ENCODE results near the gene PIP5K1C. TPM values are rescaled to one million over a fixed set of nuclear protein-coding genes. Genes with fewer than 3 reads are reported as not detected.
A peak's percentile ranks its signal among the peaks of the same experiment; 100 is the strongest.

PIP5K1C gene
- total and polyA plus RNA-seq, 9 donors = 6.0 to 41.7 (median 30.8) TPM

- H3K4me1 ChIP-seq (ENCODE audit: insufficient read depth) = peaks cover 4% of the 10 kb centered on the region
- H3K4me3 ChIP-seq = no peak overlapping the region
- intact Hi-C loops (cut with DNase I) = no loop called here
- no peaks in the 10 kb centered on the region for H3K36me3 ChIP-seq
- WGBS, 3 donors = 80 to 84% (median 81%) methylated on average over 19 to 23 of the region's 23 CpGs
- H3K9me3 ChIP-seq = no peaks in the 10 kb centered on the region
- TF ChIP-seq POLR2A (IDR thresholded peaks at IDR 0.05) (no peak), EP300 (IDR thresholded peaks at IDR 0.05) (no peak), CTCF (IDR thresholded peaks at IDR 0.05) (no peak)
- H3K27ac ChIP-seq = no peak overlapping the region
- no peaks in the 10 kb centered on the region for H3K27me3 ChIP-seq
- DNase-seq = no peak
Measured at GRCh38 chr19:3684054-3684816, 16.0 kb downstream of the PIP5K1C start.

GRCh38 chr19:3683405-3684053 lies 16.7 kb downstream of the PIP5K1C start:
- no peaks in the 10 kb centered on the region for H3K36me3 ChIP-seq
- no peak overlapping the region for H3K27ac ChIP-seq
- DNase-seq = peak in 2 of 5 donors; percentile 41 to 42
- H3K4me3 ChIP-seq = no peak overlapping the region
- TF ChIP-seq POLR2A (IDR thresholded peaks at IDR 0.05) (no peak), CTCF (IDR thresholded peaks at IDR 0.05) (no peak), EP300 (IDR thresholded peaks at IDR 0.05) (no peak)
- WGBS, 3 donors = 58 to 63% (median 61%) methylated on average over 20 to 26 of the region's 26 CpGs
- intact Hi-C loops (cut with DNase I) = no loop called here
- H3K9me3 ChIP-seq = no peaks in the 10 kb centered on the region
- H3K27me3 ChIP-seq = no peaks in the 10 kb centered on the region
- peaks cover 4% of the 10 kb centered on the region for H3K4me1 ChIP-seq (ENCODE audit: insufficient read depth)

GRCh38 chr19:3682741-3683404 lies 17.4 kb downstream of the PIP5K1C start:
- H3K9me3 ChIP-seq = no peaks in the 10 kb centered on the region
- 65 to 73% (median 68%) methylated on average over 17 of the region's 17 CpGs for WGBS, 3 donors
- intact Hi-C loops (cut with DNase I) = no loop called here
- H3K27me3 ChIP-seq = no peaks in the 10 kb centered on the region
- TF ChIP-seq EP300 (IDR thresholded peaks at IDR 0.05) = no peak
- TF ChIP-seq CTCF (IDR thresholded peaks at IDR 0.05) = no peak
- TF ChIP-seq POLR2A (IDR thresholded peaks at IDR 0.05) = no peak
- no peak overlapping the region for H3K4me3 ChIP-seq
- H3K4me1 ChIP-seq (ENCODE audit: insufficient read depth) = peaks cover 4% of the 10 kb centered on the region
- H3K27ac ChIP-seq = no peak overlapping the region
- peak in 2 of 5 donors; percentile 57 for DNase-seq
- no peaks in the 10 kb centered on the region for H3K36me3 ChIP-seq

- Histone ChIP-seq H3K27me3 (no peaks in the 10 kb centered on the region), H3K4me1 (ENCODE audit: insufficient read depth) (peaks cover 4% of the 10 kb centered on the region), H3K27ac (no peak overlapping the region), H3K36me3 (no peaks in the 10 kb centered on the region), H3K4me3 (no peak overlapping the region), H3K9me3 (no peaks in the 10 kb centered on the region)
- TF ChIP-seq CTCF (IDR thresholded peaks at IDR 0.05) (no peak), EP300 (IDR thresholded peaks at IDR 0.05) (no peak), POLR2A (IDR thresholded peaks at IDR 0.05) (no peak)
- 96 to 98% (median 97%) methylated on average over 10 of the region's 10 CpGs for WGBS, 3 donors
- intact Hi-C loops (cut with DNase I) = no loop called here
- no peak for DNase-seq
Measured at GRCh38 chr19:3682286-3682685, 18.0 kb downstream of the PIP5K1C start.

Data from ovary (tissue), 9 donors.